HT1080 (cell line): ENCODE data around the gene WBP11. TPM values are rescaled to one million over a fixed set of nuclear protein-coding genes. Genes with fewer than 3 reads are reported as not detected.
"Not testable (repeated sequence)": the region's sequence is repeated elsewhere in the genome, so short reads cannot be mapped to it uniquely, and the experiment has no call there.

Experiments used
- DNase-seq: peaks from one replicate; pipeline ENCODE4 v3.0.0-alpha.2; 2015; ENCODE audit warnings: low read depth
- total RNA-seq: library from RNA; depleted of rRNA; stranded (reverse); fragments of >200 nt; shearing (Covaris generic); gene quantifications from 2 replicates; pipeline ENCODE4 v1.2.3, GENCODE V29; 2014

WBP11 gene
- total RNA-seq, 1 experiment from 2014 or later = 32.1 TPM

GRCh38 chr12:14773685-14774073 is 29.6 kb downstream of the WBP11 start:
- DNase-seq = no peak

- no peak for DNase-seq
These were observed 30.3 kb downstream of the WBP11 start for GRCh38 chr12:14772946-14773345.

DNA sequence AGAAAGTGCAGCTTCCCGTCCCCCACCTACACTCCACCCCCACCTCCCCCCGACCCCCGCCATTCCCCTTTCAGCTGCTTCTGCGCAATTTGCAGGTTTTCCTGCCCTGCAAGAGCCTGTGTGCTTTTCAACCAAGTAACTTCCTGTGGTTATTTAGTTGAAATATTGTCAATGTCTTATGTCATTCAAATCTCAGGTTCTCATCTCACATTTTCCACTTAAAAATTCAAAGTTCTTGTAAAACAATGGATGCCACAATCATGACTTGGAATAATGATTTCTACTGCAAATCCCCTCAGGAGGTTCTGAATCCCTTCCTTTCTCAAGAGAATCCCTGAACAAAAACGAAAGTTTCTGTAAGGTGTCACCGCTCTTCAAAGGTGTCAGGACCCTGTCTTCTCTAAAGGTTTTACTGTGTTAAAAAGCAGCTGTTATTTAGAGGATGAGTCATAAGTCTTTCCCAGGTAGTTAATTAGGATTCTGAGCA is 31.6 kb downstream of the WBP11 start:
- DNase-seq = no peak

DNA sequence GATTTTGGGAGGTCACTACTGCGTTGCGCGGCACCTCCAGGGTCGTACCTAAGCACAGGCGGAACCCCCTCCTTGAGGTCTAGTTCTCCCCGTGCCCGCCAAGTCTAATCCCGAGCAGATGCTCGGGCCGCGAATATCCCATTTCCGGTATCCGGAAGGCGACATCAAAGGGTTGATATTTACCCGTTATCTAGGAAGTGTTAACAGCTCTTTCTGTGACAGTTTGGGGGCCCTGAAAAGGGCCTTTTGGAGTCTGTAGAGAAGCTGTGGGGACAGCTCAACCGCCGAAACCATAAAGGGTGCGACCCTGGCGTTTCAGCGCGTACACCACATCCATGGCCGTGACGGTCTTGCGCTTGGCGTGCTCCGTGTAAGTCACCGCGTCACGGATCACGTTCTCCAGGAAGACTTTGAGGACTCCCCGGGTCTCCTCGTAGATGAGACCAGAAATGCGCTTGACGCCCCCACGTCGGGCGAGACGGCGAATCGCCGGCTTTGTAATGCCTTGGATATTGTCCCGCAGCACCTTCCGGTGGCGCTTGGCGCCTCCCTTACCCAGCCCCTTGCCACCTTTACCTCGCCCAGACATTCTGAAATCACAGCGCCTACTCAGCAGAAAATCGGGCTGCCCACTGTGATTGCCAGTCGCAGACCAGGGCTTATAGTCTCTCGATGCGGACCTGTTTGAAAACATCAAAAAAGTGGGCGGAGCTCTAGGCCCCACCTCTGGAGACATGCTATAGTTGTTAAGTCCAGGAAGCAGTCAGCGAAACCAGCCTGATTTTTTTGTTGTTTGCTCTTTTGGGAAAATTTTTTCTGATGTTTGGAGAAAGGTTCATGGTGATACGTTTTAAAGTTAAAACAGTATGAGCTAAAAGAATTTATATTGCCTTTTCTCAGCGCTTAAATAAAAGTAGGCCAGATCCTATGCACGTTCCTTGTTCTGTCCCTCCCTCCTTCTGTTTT is 32.5 kb downstream of the WBP11 start:
- DNase-seq = peak; percentile 87

- DNase-seq = peak; percentile 42
These were observed 33.2 kb downstream of the WBP11 start for GRCh38 chr12:14769969-14770495.

DNA sequence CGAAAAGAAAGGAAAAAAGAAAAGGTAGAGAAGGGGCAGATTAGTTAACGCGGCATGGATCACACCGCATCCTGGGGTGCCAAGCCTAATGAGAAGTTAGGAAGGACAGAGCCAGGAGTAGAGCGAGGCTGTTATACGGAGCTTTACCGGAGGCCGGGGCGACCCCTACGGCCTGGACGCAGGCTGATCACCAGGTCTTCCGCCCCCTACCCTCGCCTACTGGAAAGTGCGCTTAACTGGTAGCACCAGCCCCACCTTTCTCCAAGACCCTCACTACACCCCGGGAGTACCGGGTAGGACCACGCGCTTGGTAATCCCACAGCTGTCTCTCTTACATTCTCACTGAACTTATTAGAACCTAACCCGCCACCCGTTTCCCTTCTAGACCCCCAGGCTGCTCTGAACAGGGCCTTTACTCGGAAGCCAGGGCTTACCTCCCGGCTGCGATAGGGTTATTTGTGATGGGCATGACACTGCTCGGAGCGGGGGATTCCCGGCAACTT is 33.8 kb downstream of the WBP11 start:
- DNase-seq = peak; percentile 6

DNA sequence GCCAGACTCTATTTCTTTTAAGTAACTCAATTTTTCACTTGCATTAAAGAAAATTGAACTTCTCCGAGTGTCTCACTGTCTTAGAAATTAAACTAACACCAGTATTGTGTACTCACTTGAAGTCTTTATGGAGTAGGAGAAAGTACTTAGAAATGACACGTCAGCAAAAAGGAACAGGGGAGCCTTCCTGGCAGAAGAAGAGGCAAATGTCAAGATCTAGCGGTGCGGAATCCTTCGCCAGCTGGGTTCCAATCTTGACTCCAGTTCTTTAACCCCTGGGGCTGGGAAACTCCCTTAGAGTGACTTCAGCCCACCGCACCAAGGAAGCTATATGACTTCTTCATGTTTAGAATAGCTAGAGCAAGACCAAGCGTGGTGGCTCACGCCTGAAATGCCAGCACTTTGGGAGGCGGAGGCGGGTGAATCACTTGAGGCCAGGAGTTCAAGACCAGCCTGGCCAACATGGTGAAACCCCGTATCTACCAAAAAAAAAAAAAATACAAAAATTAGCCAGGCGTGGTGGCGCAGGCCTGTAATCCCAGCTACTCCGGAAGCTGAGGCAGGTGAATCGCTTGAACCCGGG is 34.4 kb downstream of the WBP11 start:
- DNase-seq = no peak

DNA sequence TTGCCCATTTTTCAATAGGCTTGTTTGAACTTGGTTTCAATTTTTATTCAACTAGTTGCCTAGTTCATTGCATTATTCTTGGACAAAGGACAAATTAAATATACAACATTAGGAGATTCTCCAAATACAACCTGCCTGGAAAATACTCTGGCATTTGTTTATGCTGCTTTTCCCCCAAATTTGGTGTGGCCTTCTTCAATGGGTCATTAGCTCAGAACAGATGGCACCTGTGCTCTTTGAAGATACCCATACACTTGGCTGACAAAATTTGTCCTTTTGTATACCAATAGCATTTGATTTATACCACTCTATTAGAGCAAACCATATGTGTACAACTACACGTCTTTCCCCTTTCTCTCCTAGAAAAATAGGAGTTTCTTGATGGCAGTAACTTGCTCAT is 35.7 kb downstream of the WBP11 start:
- DNase-seq = no peak

DNA sequence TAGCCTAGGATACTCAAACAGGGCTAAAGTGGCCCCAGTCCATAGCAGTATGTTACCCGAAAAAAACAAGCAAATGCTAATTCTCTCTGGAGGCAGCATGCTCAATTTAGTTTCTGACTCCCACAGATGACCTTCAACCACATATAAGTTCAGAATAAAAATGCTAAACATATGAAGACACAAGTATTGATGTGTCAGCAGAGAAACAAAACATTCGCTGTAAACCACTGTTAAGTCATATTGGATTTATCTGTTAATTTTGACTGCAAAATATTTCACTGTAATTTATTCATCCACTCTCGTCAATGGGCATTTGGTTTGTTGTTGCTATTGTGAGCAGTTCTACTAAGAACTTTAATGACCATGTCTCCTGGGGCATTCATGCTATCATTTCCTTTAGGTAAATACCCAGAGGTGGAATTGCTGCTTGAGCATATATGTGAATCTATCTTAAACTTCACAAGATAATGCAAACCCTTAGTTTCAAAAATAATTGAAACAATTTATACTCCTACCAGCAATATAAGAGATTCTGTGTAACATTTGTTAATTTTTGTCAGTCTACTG is 36.5 kb downstream of the WBP11 start:
- DNase-seq = no peak

DNA sequence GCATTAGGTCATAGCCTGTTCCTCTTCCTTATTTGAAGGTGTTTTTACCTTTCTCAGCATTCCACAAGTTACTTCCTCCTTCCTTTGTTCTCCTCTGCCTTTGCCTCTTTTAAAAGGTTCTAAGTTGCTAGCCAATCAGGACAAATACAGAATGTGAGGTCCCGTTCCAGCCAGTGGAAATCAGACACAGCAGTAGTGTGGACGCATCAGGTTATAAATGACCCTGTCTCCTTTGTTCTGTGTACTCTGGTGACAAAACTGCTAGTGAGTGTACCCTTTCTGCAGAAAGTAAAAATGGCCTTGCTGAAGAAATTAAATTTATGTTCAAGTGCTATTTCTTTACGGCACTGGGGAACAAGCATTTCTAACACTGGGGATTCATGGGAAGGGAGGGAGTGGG is 37.3 kb downstream of the WBP11 start:
- not testable (repeated sequence) for DNase-seq

GRCh38 chr12:14765398-14765797 is 37.9 kb downstream of the WBP11 start:
- no peak for DNase-seq

- DNase-seq = not testable (repeated sequence)
These were observed 43.5 kb downstream of the WBP11 start for GRCh38 chr12:14759711-14760280.

- DNase-seq = peak; percentile 11
These were observed 46.7 kb downstream of the WBP11 start for GRCh38 chr12:14756334-14757143.

DNA sequence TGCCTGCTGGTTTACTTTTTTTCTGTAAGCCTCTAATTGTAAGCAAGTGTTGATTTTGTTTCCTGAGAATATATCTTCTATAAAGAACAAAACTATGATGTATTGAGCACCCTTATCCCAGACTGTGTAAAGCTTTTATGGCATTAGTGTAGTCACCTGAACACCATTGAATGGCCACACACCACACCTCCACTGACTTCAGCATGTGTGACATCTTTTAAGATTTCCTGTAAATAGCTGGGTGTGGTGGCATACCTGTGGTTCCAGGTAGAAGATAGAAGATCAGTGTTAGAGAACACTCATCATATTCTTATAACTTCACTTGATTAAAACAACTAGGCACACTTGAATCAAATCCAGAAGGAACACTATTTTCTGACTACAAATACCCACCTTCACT is 51.3 kb downstream of the WBP11 start:
- no peak for DNase-seq

DNA sequence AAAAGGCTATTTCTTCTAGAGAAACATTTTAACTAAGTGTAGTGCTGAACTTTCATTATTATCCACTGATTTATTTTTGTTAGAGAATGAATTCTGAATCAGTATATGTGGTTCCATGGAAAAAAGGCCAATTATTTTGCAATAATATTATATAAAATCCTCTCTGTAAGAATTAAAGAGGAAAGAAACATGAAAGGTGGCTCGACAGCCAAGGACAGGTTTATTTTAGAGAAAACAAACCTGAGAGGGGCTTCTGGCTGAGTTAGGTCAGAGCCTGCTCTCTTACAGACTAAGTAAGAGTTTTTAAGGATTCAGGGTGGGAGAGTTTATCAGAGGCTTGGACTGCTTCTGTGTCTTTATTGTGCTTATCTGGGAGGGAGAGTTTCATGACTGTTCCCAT is 60.2 kb downstream of the WBP11 start:
- no peak for DNase-seq

DNA sequence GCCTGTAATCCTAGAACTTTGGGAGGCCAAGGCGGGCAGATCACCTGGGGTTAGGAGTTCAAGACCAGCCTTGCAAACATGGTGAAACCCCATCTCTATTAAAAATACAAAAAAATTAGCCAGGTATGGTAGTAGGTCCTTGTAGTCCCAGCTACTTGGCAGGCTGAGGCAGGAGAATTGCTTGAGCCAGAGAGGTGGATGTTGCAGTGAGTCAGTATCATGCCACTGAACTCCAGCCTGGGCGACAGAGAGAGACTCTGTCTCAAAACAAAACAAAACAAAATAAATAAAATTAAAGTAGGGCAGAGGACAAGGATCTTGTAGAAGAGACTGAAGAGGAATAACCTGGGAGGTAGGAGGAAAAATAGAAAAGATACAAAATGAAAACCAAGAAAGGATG is 61.3 kb downstream of the WBP11 start:
- DNase-seq = no peak

- DNase-seq = no peak
These were observed 62.1 kb downstream of the WBP11 start for GRCh38 chr12:14741153-14741552.

- not testable (repeated sequence) for DNase-seq
These were observed 66.8 kb downstream of the WBP11 start for GRCh38 chr12:14736441-14736840.
